OCI-LY3 (cell line): ENCODE results near the gene PPP6R2.

Experiments
- EZH2phosphoT487 ChIP-seq: fragments of 200-600 bp; shearing (Covaris generic); IDR thresholded peaks from 2 replicates; pipeline ENCODE4 v1.6.1; 2018; ENCODE audit warnings: antibody characterized with exemption, mixed run types, low read depth
- TF ChIP-seq, protein P1 (sequence below): fragments of 200-600, 300-600 bp; sonication (generic); IDR thresholded peaks from 2 replicates; pipeline ENCODE4 v1.5.1; 2014; ENCODE audit warnings: antibody characterized with exemption, low read length, low read depth

DNA sequence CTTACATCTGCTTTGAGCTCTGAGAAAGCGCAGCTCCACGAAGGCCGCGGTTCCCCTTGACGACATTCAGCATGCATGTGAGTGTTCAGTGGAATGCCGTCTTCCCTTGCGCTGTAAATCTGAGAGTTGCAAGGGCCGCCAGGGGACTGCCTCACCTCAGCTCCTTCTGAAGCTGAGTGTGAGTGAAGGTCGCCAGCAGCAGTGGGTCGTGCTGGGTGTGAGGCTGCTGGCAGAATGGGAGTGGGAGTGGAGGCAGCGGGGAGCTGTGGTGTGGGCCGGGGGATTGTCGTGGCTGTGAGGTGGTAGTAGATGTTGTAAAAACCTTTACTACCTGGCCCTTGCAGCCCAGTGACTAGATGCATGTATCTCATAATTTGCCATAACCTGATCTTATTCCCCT lies 65.2 kb downstream of the PPP6R2 start:
- TF ChIP-seq, protein P1, sequence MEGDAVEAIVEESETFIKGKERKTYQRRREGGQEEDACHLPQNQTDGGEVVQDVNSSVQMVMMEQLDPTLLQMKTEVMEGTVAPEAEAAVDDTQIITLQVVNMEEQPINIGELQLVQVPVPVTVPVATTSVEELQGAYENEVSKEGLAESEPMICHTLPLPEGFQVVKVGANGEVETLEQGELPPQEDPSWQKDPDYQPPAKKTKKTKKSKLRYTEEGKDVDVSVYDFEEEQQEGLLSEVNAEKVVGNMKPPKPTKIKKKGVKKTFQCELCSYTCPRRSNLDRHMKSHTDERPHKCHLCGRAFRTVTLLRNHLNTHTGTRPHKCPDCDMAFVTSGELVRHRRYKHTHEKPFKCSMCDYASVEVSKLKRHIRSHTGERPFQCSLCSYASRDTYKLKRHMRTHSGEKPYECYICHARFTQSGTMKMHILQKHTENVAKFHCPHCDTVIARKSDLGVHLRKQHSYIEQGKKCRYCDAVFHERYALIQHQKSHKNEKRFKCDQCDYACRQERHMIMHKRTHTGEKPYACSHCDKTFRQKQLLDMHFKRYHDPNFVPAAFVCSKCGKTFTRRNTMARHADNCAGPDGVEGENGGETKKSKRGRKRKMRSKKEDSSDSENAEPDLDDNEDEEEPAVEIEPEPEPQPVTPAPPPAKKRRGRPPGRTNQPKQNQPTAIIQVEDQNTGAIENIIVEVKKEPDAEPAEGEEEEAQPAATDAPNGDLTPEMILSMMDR, result no peak
- TF ChIP-seq EZH2phosphoT487, result no peak
